CD4-positive, alpha-beta T cell treated with Interleukin-21 for 1 hour (primary cell): ENCODE data around the gene ASB18.

ENCODE experiments used
- DNase-seq: peaks from one replicate; pipeline ENCODE4 v3.0.0-alpha.2; 2020

The ASB18 gene

DNA sequence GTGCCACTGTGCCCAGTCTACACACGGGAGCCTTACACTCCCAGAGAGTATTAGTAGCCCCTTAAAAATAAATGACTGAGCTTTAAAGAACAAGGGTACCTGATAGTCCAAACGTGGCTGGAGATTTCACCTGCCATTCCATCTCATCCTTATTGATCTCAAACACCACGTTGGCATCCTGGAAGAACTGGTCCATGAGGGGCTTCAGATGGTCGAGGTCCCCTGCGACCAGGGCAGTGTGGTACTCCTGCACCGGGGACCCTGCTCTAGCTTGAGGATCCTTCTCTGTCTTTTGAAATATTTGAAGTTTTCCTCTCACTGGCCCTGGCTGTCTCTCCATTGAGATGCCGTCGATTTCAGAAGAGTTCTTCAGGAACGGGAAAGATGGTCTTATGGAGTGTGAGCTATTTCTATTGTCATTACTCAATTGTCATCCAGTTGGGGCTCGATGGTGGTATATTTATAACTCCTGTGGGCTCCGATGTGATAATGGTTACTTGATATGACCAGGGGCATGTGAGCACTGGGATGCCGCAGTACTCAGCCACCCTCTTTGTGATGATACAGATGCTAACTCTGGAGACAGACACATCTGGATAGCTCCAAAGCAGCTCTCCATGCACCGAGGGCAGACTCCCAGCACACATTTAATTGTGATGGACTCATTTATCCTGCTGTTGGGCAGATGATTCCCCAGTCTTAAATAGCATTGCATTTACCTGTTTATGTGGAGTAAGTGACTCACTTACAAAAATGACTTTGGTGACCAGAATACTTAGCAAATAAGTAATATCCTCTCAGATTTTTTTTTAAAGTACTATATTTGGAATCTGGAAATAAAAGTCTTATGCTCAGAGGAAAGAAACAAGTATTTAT lies 22.8 kb downstream of the ASB18 start:
- DNase-seq: no peak

DNA sequence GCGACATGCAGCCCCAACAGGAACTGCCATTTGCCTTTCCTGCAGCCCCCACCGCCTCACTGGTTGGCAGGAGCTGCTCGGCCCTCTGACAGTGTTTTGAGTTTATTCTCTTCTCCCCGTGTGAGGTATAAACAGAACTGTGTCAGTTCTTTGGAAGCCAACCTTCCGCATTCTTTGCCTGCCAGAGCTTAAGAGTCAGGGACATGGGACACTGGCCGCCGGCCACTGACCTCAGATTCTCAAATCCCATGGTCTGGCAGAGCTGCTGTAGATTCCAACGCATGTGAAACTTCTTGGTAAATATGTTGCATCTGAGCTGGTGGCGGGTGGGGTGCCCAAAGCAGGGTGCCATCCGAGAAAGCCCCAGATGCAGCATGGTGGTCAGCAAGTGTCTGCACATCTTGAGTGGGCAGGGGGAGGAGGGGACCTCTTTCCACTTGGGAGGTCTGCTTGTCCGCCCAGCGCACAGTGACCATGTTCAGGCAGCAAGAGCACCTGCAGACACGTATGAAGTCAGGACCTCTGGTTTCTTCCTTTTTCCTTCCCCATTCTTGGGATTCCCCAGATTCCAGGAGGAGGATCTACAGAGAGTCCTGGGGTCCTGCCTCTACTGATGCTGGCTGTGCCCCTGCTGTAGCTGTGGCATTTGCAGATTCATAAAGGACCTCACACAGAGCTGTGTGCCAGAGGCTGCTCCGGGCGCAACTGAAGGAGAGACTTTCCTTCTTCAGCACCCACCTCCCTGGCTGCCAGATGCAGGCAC lies 23.8 kb downstream of the ASB18 start:
- DNase-seq: no peak

DNA sequence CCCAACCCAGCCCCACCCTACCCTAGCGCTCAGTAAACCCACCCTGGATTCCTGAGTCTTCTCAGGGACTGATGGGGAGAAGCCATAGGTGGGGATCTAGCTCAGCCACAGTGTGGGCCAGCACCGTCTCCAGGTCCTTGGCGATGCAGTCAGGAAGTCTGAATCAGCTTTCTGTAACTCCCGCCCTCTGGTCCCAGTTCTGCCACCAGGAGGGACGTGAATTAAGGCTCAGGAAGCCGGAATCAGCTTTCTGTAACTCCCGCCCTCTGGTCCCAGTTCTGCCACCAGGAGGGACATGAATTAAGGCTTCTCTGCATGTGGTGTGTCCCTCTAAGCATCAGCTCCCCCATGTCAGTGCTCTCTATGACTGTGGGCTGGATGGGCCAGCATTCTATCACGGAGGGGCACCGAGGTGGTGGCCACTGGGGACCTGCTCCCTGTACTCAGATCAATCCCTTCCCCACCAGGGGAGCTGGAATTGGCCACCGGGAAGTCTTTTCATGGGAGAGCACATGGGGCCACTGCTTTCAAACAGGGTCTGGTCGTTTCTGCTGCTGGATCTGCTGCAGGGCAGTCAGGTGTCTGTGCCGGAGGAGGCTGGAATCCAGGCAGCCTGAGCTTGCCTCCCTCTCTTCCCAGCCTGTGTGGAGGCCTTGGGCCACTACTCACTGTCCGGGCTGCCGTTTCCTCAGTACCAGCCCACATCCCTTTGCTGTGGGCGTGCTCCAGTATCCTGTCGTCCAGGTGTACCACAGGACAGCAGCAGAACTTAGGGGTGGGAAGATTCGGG lies 24.7 kb downstream of the ASB18 start:
- no peak for DNase-seq

- DNase-seq: no peak
Measured at GRCh38 chr2:236238751-236239150, 25.5 kb downstream of the ASB18 start.

DNA sequence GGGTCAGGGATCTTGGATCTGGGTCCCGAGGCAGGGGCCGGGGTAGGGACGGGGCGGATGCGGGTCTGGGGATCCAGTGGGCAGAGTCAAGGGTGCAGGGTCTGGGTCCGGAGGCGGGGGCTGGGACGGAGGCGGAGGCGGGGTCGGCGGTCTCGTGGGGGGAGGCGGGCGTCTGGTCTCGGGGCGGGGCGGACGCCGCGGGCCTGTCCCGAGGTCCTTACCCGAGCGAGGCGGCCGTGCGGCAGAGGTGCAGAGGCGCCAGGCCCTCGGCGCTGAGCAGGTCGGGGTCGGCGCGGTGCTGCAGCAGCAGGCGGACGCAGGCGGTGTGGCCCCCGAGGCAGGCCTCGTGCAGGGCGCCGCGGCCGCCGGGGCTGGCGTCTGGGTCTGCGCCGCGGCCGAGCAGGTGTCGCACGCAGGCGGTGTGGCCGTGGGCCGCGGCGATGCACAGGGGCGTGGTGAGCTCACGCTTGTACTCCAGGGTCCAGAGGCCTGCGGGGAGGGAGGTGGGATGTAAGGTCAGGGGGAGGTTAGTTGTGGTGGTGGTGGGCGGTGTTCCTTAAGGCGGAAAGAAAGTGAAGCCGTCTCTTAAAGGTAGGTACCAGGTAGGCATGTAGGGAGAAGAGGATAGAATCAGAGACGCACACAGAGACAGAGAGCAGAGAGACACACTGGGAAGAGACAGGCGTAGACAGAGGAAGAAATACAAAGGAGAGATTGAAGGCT lies 26.6 kb downstream of the ASB18 start:
- no peak for DNase-seq

DNA sequence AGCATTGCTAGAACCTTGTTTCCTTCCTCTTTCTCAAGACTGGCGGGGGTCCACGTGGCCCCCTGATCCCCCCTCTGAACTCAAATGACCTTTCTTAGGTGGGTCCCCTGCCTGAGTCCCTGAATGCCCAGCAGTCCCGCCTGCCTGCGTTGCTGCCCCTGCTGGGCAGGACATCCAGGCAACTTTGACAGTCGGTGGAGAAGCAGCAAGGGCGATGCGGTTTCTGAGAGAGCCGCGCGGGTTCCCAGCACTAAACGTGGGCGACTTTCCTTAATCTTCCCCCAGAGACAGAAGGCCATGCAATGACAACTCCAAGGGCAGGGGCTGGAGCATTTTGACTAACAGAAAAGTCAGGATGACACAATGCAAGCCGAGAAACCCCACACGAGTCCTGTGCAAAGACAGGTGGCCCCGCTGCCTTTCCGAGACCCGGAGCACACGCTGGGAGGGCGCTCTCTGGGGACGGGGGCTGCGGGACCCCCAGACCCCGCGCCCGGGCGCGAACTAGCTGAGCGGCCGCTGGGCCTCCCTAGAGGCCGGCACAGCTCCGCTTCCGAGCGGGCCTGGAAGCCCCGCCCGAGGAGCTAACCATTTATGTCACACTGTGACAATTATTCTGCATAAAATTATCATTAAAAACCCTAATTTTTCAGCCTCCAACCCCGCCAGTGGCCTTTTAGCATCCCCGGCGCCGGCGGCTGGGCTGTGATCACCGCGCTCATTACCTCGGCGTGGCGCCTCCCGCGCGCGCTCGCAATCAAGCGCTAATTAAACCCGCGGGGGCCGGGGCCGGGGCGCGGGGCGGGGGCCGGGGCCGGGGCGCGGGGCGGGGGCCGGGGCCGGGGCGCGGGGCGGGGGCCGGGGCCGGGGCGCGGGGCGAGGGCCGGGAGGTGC lies 27.4 kb downstream of the ASB18 start:
- DNase-seq: no peak

GRCh38 chr2:236229186-236229585 lies 35.0 kb downstream of the ASB18 start:
- DNase-seq: no peak

- no peak for DNase-seq
Measured at GRCh38 chr2:236223675-236224074, 40.5 kb downstream of the ASB18 start.

DNA sequence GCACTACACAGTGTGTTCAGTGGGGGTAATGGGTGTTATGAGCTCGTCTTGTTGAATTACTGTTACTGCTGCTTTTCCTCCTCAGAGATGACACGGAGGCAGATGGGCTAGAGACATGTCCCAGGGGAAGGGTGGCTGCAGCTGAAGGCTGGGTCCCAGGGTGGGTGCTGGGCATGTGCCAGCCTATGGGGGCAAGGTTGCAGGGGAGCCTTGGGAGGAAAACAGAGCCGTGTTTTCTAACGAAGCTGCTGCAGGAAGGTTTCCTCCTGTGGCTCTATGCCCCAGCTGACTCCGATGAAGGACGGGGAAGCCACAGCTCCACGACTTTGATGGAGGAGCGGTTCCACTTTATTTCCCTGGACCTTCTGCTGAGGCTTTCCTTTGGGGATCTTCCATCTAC lies 42.4 kb downstream of the ASB18 start:
- DNase-seq: no peak

- no peak for DNase-seq
Measured at GRCh38 chr2:236219411-236219810, 44.8 kb downstream of the ASB18 start.

- no peak for DNase-seq
Measured at GRCh38 chr2:236217926-236218325, 46.3 kb downstream of the ASB18 start.

GRCh38 chr2:236216711-236217110 lies 47.5 kb downstream of the ASB18 start:
- DNase-seq: no peak

DNA sequence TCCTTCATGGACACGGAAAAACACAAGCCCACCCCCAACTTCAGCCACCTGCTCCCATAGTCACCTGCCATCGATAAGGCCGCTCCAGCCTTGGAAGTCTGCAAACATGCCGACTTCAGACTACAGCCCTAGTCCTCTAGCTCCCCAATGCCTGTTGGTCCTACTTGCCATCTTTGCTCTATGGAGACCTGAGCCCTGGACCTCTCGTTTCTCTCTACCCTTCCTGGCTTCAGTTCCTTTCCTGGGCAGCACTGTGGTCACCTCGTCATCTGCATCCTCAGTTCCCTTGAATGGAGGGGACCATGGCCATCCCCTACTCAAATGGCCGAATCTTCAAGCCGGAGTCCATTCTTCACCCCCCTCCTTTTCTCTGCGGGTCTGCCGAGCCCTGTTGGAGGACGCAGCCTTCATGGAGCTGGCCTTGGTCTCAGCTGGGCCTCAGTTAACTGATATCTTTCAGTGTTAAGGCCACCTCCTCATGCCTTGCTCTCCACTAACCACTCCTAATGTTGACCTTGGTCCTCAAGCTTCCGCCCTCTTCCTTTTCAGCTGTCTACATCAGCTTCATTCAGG lies 48.4 kb downstream of the ASB18 start:
- no peak for DNase-seq

- DNase-seq: no peak
Measured at GRCh38 chr2:236215196-236215595, 49.0 kb downstream of the ASB18 start.

DNA sequence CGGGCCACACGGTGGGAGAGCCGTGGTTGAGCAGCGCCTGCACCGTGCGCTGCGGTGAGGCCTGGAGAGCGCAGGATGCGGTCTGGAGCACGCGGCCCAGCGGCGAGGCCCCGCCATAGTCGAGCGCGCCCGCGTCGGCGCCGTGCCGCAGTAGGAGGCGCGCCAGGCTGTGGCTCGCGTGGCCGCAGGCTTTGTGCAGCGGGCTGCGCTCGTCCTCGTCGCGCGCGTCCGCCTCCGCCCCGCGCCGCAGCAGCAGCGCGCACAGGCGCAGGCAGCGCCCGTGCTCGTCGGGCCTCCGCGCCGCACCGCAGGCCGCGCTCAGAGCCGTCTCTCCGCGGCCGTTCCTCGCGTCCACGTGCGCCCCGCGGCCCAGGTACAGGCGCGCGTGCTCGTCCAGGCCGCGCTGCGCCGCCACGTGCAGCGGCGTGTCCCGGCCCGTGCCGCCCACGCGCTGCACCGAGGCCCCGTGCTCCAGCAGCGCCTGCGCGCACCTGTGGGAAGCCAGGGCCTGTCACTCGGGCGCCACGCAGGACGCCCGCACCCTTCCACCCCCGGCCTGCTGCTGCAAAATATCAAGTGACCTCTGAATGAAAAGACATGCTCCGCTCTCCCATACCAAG lies 49.7 kb downstream of the ASB18 start:
- no peak for DNase-seq

GRCh38 chr2:236211296-236211695 lies 52.9 kb downstream of the ASB18 start:
- no peak for DNase-seq

DNA sequence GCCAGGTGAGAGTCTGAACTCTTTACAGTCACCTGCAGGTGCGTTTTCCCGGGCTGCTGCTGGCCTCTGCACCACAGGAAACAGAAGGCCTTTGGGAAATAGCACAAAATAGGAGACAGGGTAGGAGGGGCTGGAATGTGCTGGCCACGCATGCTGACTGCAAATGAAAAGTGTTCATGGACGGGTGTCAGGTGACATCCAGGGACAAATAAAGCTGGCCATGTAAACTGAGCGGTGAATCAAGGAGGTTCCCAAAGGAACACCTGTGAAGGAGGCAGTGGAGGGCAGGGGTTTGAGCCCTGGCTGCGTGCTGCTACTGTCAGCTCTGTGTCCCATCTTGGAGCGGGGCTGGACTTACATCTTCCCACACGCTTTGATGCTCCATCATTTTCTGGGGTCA lies 53.7 kb downstream of the ASB18 start:
- DNase-seq: no peak

DNA sequence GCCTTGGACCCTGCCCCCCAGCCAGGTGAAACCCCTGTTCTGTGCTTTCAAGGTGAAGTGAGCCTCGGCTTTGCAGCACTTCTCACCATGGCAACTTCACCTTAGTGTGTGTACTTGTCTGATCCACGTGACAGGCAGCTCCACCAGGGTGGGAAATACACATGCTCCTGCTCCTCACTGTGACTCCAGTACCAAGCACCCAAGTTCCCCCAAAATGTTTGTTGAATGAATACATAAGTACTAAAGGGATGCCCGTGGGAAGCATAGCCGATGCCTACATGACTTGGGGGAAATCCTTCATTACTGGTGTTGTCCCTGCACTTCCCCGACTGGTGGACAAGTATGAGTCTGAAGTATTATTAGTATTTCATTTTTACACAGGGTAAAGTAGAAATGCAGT lies 54.2 kb downstream of the ASB18 start:
- no peak for DNase-seq

DNA sequence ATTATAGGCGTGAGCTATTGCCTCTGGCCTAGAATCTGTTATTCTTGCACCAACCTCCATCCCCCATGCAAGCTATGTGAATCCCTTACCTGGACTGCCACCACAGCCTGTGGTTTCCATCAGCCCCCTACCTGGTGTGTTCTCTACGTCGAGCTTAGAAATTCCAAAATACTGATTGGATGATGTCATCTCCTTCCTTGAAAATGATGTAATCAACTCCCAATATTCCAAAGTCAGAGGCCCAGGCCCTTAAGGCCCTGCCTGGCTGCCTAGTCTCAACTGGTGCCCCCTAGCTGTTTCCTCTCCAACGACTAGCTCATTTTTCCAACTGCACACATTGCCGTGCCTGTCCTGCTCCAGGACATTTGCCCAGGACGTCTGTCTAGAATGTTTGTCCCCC lies 54.7 kb downstream of the ASB18 start:
- no peak for DNase-seq

- DNase-seq: no peak
Measured at GRCh38 chr2:236208019-236208926, 55.9 kb downstream of the ASB18 start.
